Body of pancreas (tissue), 4 donors: Measurements from ENCODE around the gene HIVEP2.

ENCODE experiments used
- POLR2A ChIP-seq, 3 donors: fragments of 450-650 bp; IDR thresholded peaks; one replicate each; pipeline ENCODE4 v1.6.1; 2016; ENCODE audit warnings: antibody characterized with exemption in 3 of 3, mild to moderate bottlenecking in 2 of 3
- TF ChIP-seq, protein P1 (sequence below), 7 experiments: fragments of 450-650 bp in 4 of 7; fragments of 200-600 bp in 3 of 7; sonication (generic) in 3 of 7; IDR thresholded peaks; one replicate each; pipeline ENCODE4 v1.5.1; 2016 to 2019; ENCODE audit warnings: antibody characterized with exemption in 7 of 7

DNA sequence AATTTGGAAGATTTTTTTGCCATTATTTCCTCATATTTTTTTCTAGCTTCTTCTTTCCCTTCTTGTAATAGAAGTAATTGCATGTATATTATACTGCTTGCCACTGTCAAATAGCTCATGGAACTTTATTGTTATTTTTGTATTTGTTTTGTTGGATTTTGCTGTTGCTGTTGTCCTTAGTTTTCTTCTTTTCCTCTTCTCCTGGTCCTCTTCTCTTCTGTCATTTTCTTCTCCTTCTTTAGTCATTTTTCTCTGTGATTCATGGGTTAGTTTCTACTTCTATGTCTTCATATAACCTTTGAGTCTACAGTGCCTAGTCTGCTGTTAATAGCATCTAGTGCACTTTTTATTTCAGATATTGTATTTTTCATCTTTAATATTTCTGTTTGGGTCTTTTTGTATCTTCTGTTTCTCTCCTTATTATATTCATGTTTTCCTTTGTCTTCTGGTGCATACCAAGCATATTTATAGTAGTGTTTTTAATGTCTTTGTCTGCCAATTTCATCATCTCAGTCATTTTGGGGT is 226.2 kb downstream of the HIVEP2 start:
- TF ChIP-seq, protein P1, sequence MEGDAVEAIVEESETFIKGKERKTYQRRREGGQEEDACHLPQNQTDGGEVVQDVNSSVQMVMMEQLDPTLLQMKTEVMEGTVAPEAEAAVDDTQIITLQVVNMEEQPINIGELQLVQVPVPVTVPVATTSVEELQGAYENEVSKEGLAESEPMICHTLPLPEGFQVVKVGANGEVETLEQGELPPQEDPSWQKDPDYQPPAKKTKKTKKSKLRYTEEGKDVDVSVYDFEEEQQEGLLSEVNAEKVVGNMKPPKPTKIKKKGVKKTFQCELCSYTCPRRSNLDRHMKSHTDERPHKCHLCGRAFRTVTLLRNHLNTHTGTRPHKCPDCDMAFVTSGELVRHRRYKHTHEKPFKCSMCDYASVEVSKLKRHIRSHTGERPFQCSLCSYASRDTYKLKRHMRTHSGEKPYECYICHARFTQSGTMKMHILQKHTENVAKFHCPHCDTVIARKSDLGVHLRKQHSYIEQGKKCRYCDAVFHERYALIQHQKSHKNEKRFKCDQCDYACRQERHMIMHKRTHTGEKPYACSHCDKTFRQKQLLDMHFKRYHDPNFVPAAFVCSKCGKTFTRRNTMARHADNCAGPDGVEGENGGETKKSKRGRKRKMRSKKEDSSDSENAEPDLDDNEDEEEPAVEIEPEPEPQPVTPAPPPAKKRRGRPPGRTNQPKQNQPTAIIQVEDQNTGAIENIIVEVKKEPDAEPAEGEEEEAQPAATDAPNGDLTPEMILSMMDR (IDR thresholded peaks at IDR 0.05): no peak
- TF ChIP-seq POLR2A (IDR thresholded peaks at IDR 0.05): no peak
